Right forelimb (tissue), 1 donor: ENCODE measurements around the gene MAPK8.

ENCODE experiments used
- DNase-seq: peaks from one replicate; pipeline ENCODE4 v3.0.0-alpha.2; 2018

MAPK8 gene

GRCh38 chr10:48423884-48424283 lies 117.4 kb downstream of the MAPK8 start:
- no peak for DNase-seq

GRCh38 chr10:48428896-48429295 lies 122.4 kb downstream of the MAPK8 start:
- DNase-seq = no peak

GRCh38 chr10:48429309-48429708 lies 122.8 kb downstream of the MAPK8 start:
- DNase-seq = no peak

- no peak for DNase-seq
Measured at GRCh38 chr10:48430402-48430993, 124.0 kb downstream of the MAPK8 start.

GRCh38 chr10:48431871-48432270 lies 125.4 kb downstream of the MAPK8 start:
- DNase-seq = no peak

- no peak for DNase-seq
Measured at GRCh38 chr10:48437546-48437945, 131.1 kb downstream of the MAPK8 start.

- no peak for DNase-seq
Measured at GRCh38 chr10:48439031-48439430, 132.6 kb downstream of the MAPK8 start.

- no peak for DNase-seq
Measured at GRCh38 chr10:48439581-48440041, 133.1 kb downstream of the MAPK8 start.

GRCh38 chr10:48440771-48441170 lies 134.3 kb downstream of the MAPK8 start:
- DNase-seq = no peak

- peak; percentile 34 for DNase-seq
Measured at GRCh38 chr10:48442090-48442808, 135.8 kb downstream of the MAPK8 start.

- no peak for DNase-seq
Measured at GRCh38 chr10:48442809-48443177, 136.3 kb downstream of the MAPK8 start.

- no peak for DNase-seq
Measured at GRCh38 chr10:48444266-48444665, 137.8 kb downstream of the MAPK8 start.

GRCh38 chr10:48444861-48445841 lies 138.7 kb downstream of the MAPK8 start:
- DNase-seq = peak; percentile 36

- no peak for DNase-seq
Measured at GRCh38 chr10:48445932-48446331, 139.5 kb downstream of the MAPK8 start.

GRCh38 chr10:48446785-48447184 lies 140.3 kb downstream of the MAPK8 start:
- peak; percentile 22 for DNase-seq

GRCh38 chr10:48447356-48448215 lies 141.1 kb downstream of the MAPK8 start:
- DNase-seq = peak; percentile 27

- peak; percentile 35 for DNase-seq
Measured at GRCh38 chr10:48448796-48449195, 142.3 kb downstream of the MAPK8 start.

- peak; percentile 23 for DNase-seq
Measured at GRCh38 chr10:48449501-48450232, 143.2 kb downstream of the MAPK8 start.

- peak; percentile 23 for DNase-seq
Measured at GRCh38 chr10:48450233-48450740, 143.8 kb downstream of the MAPK8 start.

- DNase-seq = peak; percentile 20
Measured at GRCh38 chr10:48450741-48451466, 144.4 kb downstream of the MAPK8 start.
